ENCODE results near the gene BCAR3.
"Not testable (repeated sequence)": the region's sequence is repeated elsewhere in the genome, so short reads cannot be mapped to it uniquely, and the experiment has no call there.

Gene BCAR3

GRCh38 chr1:93671099-93671621, 10.5 kb downstream of the BCAR3 start:
- in situ Hi-C loops (cut with MboI; ENCODE audit: low sequenced_read_pairs): no loop called here

DNA sequence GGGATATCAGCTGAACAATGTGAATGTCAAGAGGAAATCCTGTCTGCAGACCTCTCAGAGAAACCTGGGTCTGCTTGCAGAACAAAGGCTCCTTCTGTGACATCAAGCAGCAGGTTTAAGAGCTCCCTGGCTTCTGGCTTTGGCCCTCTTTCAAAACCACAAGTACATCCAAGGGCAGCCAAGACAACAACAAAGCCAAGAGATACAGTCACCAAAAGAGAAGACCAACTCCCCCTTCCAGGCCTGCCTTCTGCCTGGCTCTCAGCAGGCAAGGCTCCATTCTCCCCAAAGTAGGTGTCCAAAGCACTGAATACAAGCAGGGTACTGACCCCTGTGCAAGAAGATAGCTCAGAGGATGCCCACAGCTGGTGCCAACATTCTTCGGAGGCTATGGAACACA, 11.5 kb downstream of the BCAR3 start:
- in situ Hi-C loops (cut with MboI; ENCODE audit: low sequenced_read_pairs): no loop called here

- in situ Hi-C loops (cut with MboI; ENCODE audit: low sequenced_read_pairs): no loop called here
Measured at GRCh38 chr1:93669369-93669768, 12.3 kb downstream of the BCAR3 start.

- in situ Hi-C loops (cut with MboI; ENCODE audit: low sequenced_read_pairs): no loop called here
Measured at GRCh38 chr1:93668951-93669350, 12.7 kb downstream of the BCAR3 start.

DNA sequence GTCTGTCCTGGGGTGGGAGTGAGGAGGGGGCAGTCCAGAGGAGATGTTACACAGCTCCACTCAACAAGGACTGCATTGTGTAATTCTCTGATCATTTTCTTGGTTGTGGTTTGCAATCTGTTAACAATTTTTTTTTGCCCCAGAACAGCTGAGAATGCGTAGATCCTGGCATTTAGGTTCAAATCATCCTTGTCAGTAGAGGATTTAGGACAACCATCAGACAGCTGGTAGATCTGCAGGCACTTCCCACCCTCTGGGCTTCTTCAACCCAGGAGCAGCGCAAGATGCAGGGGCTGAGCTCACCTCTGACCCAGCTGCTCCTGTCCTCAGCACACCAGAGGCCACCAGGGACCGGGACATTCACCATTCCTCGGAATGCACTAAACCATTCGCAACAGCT, 13.5 kb downstream of the BCAR3 start:
- in situ Hi-C loops (cut with MboI; ENCODE audit: low sequenced_read_pairs): no loop called here

DNA sequence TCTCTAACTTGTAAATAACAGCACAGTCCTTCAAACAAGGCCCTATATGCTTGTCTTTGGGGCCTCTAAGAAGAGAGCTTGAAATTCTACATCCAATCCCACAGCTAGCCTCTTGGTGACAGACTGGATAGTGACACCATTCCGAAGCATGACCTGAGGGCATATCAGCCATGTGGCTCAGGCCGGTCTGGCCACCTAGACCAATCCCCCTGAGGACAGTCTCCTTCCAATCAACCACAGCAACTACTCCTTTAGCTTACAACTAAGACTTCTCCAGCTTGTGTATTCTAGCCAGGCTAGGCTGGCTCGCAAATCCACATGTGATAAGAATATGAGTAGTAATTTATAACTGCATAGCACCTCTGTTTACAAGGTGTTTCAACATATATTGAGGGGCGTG, 14.0 kb downstream of the BCAR3 start:
- in situ Hi-C loops (cut with MboI; ENCODE audit: low sequenced_read_pairs): no loop called here

GRCh38 chr1:93666613-93667384, 14.8 kb downstream of the BCAR3 start:
- in situ Hi-C loops (cut with MboI; ENCODE audit: low sequenced_read_pairs): no loop called here

DNA sequence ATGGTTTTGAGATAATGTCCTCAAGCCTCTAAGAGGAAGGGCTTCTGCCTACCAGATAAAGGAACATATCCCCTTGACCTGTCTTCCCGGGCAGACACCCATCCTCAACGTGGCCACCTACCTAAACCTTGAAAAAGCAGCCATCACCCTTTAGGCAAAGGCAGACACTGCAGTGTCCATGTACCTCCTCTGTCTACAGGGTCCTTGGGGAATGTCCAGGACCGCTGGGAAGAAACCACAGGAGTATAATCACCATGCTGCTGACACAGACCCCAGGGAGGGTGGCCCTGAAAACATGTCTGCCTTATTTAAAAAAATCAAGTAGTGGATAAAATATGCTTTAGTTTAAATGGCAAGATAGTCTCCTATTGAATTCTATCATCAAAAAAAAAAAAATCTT, 16.6 kb downstream of the BCAR3 start:
- in situ Hi-C loops (cut with MboI; ENCODE audit: low sequenced_read_pairs): no loop called here

GRCh38 chr1:93663208-93663614, 18.4 kb downstream of the BCAR3 start:
- in situ Hi-C loops (cut with MboI; ENCODE audit: low sequenced_read_pairs): no loop called here

- in situ Hi-C loops (cut with MboI; ENCODE audit: low sequenced_read_pairs): no loop called here
Measured at GRCh38 chr1:93662481-93663207, 19.0 kb downstream of the BCAR3 start.

- in situ Hi-C loops (cut with MboI; ENCODE audit: low sequenced_read_pairs): no loop called here
Measured at GRCh38 chr1:93661829-93662474, 19.7 kb downstream of the BCAR3 start.

DNA sequence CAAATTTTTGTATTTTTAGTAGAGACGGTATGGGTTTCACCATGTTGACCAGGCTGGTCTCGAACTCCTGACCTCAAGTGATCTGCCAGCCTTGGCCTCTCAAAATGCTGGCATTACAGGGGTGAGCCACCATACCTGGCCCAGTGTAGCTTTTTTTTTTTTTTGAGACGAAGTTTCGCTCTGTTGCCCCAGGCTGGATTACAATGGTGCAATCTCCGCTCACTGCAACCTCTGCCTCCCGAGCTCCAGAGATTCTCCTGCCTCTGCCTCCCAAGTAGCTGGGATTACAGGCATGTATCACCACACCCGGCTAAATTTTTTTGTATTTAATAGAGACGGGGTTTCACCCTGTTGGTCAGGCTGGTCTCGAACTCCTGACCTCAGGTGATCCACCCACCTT, 20.3 kb downstream of the BCAR3 start:
- in situ Hi-C loops (cut with MboI; ENCODE audit: low sequenced_read_pairs): not testable (repeated sequence)

GRCh38 chr1:93659822-93660503, 21.7 kb downstream of the BCAR3 start:
- in situ Hi-C loops (cut with MboI; ENCODE audit: low sequenced_read_pairs): no loop called here

- in situ Hi-C loops (cut with MboI; ENCODE audit: low sequenced_read_pairs): no loop called here
Measured at GRCh38 chr1:93658188-93658587, 23.4 kb downstream of the BCAR3 start.

GRCh38 chr1:93656491-93656890, 25.1 kb downstream of the BCAR3 start:
- in situ Hi-C loops (cut with MboI; ENCODE audit: low sequenced_read_pairs): no loop called here

GRCh38 chr1:93653656-93654055, 28.0 kb downstream of the BCAR3 start:
- in situ Hi-C loops (cut with MboI; ENCODE audit: low sequenced_read_pairs): no loop called here

DNA sequence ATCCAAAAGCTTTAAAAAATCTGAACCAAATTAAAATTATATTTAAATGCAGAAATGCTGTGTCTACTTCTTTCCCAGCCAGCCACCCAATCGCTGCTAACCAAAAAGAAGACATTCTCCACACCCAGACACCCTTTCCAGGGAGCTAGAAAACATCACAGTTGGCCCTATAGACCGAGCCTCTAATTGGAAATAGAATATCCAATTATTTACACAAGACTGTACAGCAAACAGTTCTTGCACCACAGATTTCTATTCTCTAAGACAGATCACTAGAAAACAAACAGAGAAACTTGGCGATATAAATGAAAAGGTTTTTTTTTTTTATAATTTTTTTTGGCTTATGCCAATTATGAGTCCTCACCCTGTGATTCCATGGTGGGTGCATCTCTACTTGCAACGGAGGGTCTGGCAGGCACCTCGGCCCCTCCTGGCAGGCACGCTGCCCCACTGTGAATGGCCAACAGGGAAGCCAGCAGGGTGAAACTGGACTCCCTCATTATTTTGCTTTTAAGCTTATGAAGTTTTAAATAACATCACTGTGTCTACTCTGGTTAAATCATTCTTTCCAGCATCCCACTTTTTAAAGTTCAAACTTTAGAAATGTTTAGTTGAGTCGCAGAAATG, 29.2 kb downstream of the BCAR3 start:
- in situ Hi-C loops (cut with MboI; ENCODE audit: low sequenced_read_pairs): no loop called here

DNA sequence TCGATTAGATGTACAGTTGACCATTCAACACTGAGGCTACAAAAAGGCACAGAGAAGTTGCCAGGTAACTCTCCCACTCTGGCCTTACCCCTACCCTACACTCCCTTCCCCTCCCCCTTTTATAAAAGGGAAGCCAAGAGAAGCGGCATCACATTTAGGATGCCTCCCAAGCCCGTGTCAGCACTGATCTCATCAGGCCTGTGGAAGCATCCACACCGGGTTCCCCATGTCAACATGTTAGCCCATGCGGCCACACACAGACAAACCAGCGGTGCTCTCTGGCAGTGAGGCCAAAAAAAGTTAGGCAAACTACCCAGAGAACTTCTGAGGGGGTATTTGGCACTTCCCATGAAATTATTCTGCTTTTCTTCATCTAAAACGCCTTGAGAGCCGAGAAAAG, 29.9 kb downstream of the BCAR3 start:
- in situ Hi-C loops (cut with MboI; ENCODE audit: low sequenced_read_pairs): no loop called here

DNA sequence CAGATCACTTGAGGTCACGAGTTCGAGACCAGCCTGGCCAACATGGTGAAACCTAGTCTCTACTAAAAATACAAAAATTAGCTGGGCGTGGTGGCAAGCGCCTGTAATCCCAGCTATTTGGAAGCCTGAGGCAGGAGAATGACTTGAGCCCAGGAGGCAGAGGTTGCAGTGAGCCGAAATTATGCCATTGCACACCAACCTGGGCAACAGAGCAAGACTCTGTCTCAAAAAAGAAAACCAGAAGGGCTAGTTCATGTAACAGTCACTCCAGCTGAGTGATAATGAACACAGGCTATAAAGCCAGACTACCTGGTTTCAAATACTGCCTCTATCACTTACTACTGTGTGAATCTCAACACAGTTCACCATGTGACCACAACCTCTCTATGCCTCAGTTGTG, 31.5 kb downstream of the BCAR3 start:
- in situ Hi-C loops (cut with MboI; ENCODE audit: low sequenced_read_pairs): not testable (repeated sequence)

- in situ Hi-C loops (cut with MboI; ENCODE audit: low sequenced_read_pairs): no loop called here
Measured at GRCh38 chr1:93649231-93649630, 32.4 kb downstream of the BCAR3 start.

GRCh38 chr1:93648656-93649055, 33.0 kb downstream of the BCAR3 start:
- in situ Hi-C loops (cut with MboI; ENCODE audit: low sequenced_read_pairs): no loop called here

Measured in hTERT RPE-1 (cell line).